HepG2 (cell line): Measurements from ENCODE around the gene ZFYVE26. TPM values are rescaled to one million over a fixed set of nuclear protein-coding genes. Genes with fewer than 3 reads are reported as not detected.

ENCODE experiments used
- ARNT ChIP-seq: fragments of 450-650 bp; IDR thresholded peaks from 2 replicates; pipeline ENCODE4 v1.6.1; 2017
- BCLAF1 ChIP-seq: fragments of 450-650 bp; IDR thresholded peaks from 2 replicates; pipeline ENCODE4 v1.6.1; 2017; ENCODE audit warnings: mild to moderate bottlenecking
- GATAD1 ChIP-seq: IDR thresholded peaks from 2 replicates; pipeline ENCODE4 v1.6.1; 2016; ENCODE audit warnings: missing genetic modification reagents, missing compliant biosample characterization
- HCFC1 ChIP-seq: fragments of 150-350 bp; IDR thresholded peaks from 2 replicates; pipeline ENCODE4 v1.6.1; 2014; ENCODE audit warnings: low read depth, low read length
- HIC2 ChIP-seq: sonication (generic); formaldehyde crosslinking; IDR thresholded peaks from 2 replicates; pipeline ENCODE4 v1.9.0; 2022; ENCODE audit warnings: low read depth, missing genetic modification reagents
- KLF12 ChIP-seq: sonication (generic); formaldehyde crosslinking; IDR thresholded peaks from 2 replicates; pipeline ENCODE4 v1.4.0; 2020; ENCODE audit warnings: missing genetic modification reagents, borderline replicate concordance
- LBX2 ChIP-seq: sonication (generic); formaldehyde crosslinking; IDR thresholded peaks from 2 replicates; pipeline ENCODE4 v1.5.0; 2020; ENCODE audit warnings: missing genetic modification reagents, mild to moderate bottlenecking, borderline replicate concordance
- MED8 ChIP-seq: sonication (generic); formaldehyde crosslinking; IDR thresholded peaks from 2 replicates; pipeline ENCODE4 v1.8.1; 2023; ENCODE audit warnings: mild to moderate bottlenecking, missing genetic modification reagents; ENCODE audit not compliant: insufficient replicate concordance
- PRMT3 ChIP-seq: sonication (generic); formaldehyde crosslinking; IDR thresholded peaks from 2 replicates; pipeline ENCODE4 v1.8.1; 2022; ENCODE audit warnings: low read depth, mild to moderate bottlenecking, moderate library complexity, missing genetic modification reagents, borderline replicate concordance
- REL ChIP-seq: sonication (generic); formaldehyde crosslinking; conservative IDR thresholded peaks from 2 replicates; pipeline ENCODE4 v1.8.0; 2022; ENCODE audit warnings: mild to moderate bottlenecking, missing genetic modification reagents, moderate library complexity
- RELA ChIP-seq: sonication (generic); formaldehyde crosslinking; IDR thresholded peaks from 2 replicates; pipeline ENCODE4 v1.4.0; 2020; ENCODE audit warnings: missing genetic modification reagents
- SNAI1 ChIP-seq: sonication (generic); formaldehyde crosslinking; IDR thresholded peaks from 2 replicates; pipeline ENCODE4 v1.5.0; 2020; ENCODE audit warnings: mild to moderate bottlenecking, missing genetic modification reagents, borderline replicate concordance
- SUZ12 ChIP-seq: fragments of 150-350 bp; IDR thresholded peaks from 2 replicates; pipeline ENCODE4 v1.6.1; 2014; ENCODE audit warnings: low read depth, low read length
- TAF1 ChIP-seq: sonication (generic); formaldehyde crosslinking; IDR thresholded peaks from 2 replicates; pipeline ENCODE4 v1.4.0; 2020; ENCODE audit warnings: missing genetic modification reagents
- ZBTB2 ChIP-seq: sonication (generic); formaldehyde crosslinking; IDR thresholded peaks from 2 replicates; pipeline ENCODE4 v1.8.0; 2022; ENCODE audit warnings: low read depth, missing genetic modification reagents
- ZFP36L2 ChIP-seq: sonication (generic); formaldehyde crosslinking; IDR thresholded peaks from 2 replicates; pipeline ENCODE4 v1.4.0; 2020; ENCODE audit warnings: missing genetic modification reagents
- ZNF10 ChIP-seq: sonication (generic); formaldehyde crosslinking; IDR thresholded peaks from 2 replicates; pipeline ENCODE4 v1.4.0; 2020; ENCODE audit warnings: mild to moderate bottlenecking, low read depth, missing genetic modification reagents, borderline replicate concordance
- ZNF331 ChIP-seq: sonication (generic); formaldehyde crosslinking; IDR thresholded peaks from 2 replicates; pipeline ENCODE4 v1.4.0; 2020; ENCODE audit warnings: missing genetic modification reagents
- ZNF572 ChIP-seq: sonication (generic); formaldehyde crosslinking; IDR thresholded peaks from 2 replicates; pipeline ENCODE4 v1.5.1; 2020; ENCODE audit warnings: mild to moderate bottlenecking, missing genetic modification reagents
- ZNF816 ChIP-seq: sonication (generic); formaldehyde crosslinking; IDR thresholded peaks from 2 replicates; pipeline ENCODE4 v1.8.0; 2022; ENCODE audit warnings: missing genetic modification reagents, mild to moderate bottlenecking, borderline replicate concordance
- polyA plus RNA-seq, 8 experiments: library from polyadenylated mRNA; depleted of rRNA in 3 of 8; stranded (reverse) in 7 of 8; unstranded in 1 of 8; fragments of >200 nt; fragmentation: Illumina TruSeq in 4 of 8; extraction: Trizol in 4 of 8; gene quantifications; 2 replicates each; pipeline versions ENCODE4 v1.2.1 to v1.2.3, GENCODE V29; 2011 to 2016; ENCODE audit warnings: low read depth in 4 of 8, missing spikeins in 1 of 8, mixed read lengths in 1 of 8; ENCODE audit not compliant: insufficient read depth in 1 of 8
- total RNA-seq, 5 experiments: library from RNA; depleted of rRNA; stranded (reverse); fragments of >200 nt; fragmentation: Illumina TruSeq; extraction: Trizol; gene quantifications; 2 replicates each; pipeline ENCODE4 v1.2.3, GENCODE V29; 2016; ENCODE audit warnings: low read depth in 1 of 5
- TF ChIP-seq, protein P1 (sequence below): sonication (generic); formaldehyde crosslinking; IDR thresholded peaks from 2 replicates; pipeline ENCODE4 v1.5.1; 2020; ENCODE audit warnings: mild to moderate bottlenecking, missing genetic modification reagents, borderline replicate concordance

ZFYVE26 gene
- total and polyA plus RNA-seq, 2 of the 13 experiments (the other 11 are each of a cell fraction or from before 2014, with no cell fraction given), result 13.6 to 16.4 TPM

DNA sequence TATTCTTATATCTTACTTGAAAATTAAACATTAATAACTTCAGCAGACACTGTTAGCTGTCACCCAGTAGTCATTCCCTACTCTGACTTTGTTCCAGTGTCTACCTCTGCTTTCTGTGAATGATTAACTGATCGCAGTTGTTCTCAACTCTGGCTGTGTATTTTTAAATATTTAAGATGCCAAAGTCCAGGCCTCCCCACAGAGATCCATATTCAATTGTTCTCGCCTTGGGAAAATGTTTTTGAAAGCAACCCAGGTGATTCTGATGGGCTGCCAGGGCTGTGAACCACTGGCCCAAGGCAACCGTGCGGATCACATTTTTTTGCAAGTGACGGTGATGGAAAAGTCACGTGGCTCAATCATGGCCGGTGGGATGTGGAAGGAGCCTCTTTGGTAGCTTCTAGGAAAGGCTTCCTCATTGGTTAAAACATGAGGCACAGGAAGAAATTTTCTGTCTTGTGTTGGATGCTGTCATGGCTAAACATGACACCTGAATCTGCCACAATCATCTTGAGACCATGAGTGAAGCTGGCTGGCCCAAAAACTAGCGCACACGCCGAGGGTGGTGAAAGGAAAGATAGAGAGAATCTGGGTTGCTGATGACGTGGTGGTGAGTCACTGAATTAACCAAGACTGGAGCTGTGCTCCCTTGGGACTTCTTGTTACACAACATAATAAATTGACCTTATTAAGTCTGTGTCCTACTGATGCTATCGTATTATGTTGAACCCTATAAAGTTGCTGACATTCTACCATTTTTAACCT lies 77.5 kb downstream of the ZFYVE26 start (continued):
- TF ChIP-seq REL (CRISPR knock-in tag), result no peak
- TF ChIP-seq ZNF572, result no peak
- TF ChIP-seq ARNT, result no peak
- no peak for TF ChIP-seq ZFP36L2 (CRISPR knock-in tag)
- TF ChIP-seq, protein P1, sequence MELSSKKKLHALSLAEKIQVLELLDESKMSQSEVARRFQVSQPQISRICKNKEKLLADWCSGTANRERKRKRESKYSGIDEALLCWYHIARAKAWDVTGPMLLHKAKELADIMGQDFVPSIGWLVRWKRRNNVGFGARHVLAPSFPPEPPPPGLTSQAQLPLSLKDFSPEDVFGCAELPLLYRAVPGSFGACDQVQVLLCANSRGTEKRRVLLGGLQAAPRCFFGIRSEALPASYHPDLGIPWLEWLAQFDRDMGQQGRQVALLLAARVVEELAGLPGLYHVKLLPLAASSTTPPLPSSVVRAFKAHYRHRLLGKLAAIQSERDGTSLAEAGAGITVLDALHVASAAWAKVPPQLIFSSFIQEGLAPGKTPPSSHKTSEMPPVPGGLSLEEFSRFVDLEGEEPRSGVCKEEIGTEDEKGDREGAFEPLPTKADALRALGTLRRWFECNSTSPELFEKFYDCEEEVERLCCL (CRISPR knock-in tag), result no peak
- no peak for TF ChIP-seq RELA (CRISPR knock-in tag)
- no peak for TF ChIP-seq GATAD1 (CRISPR knock-in tag)
- TF ChIP-seq BCLAF1, result no peak
- TF ChIP-seq ZBTB2 (CRISPR knock-in tag), result no peak
- TF ChIP-seq ZNF331, result no peak
- TF ChIP-seq PRMT3 (CRISPR knock-in tag), result no peak
- no peak for TF ChIP-seq HCFC1
- no peak for TF ChIP-seq LBX2 (CRISPR knock-in tag)
- no peak for TF ChIP-seq KLF12 (CRISPR knock-in tag)
- no peak for TF ChIP-seq SUZ12
- no peak for TF ChIP-seq HIC2 (CRISPR knock-in tag)
- no peak for TF ChIP-seq SNAI1 (CRISPR knock-in tag)
- no peak for TF ChIP-seq ZNF816 (CRISPR knock-in tag)
- no peak for TF ChIP-seq MED8 (CRISPR knock-in tag)
- no peak for TF ChIP-seq ZNF10 (CRISPR knock-in tag)
- no peak for TF ChIP-seq TAF1 (CRISPR knock-in tag)
